Testis (tissue), 3 donors: ENCODE measurements around the gene SMYD3. TPM values are rescaled to one million over a fixed set of nuclear protein-coding genes. Genes with fewer than 3 reads are reported as not detected.

Experiments used
- DNase-seq: peaks from one replicate; pipeline ENCODE4 v3.0.0-alpha.2; 2019
- H3K27ac ChIP-seq, 2 donors: fragments of 200-600 bp; sonication (generic); one replicate each; pipeline ENCODE4 v1.5.1; 2019
- H3K27me3 ChIP-seq: fragments of 200-600 bp; sonication (generic); one replicate; pipeline ENCODE4 v1.5.1; 2019
- H3K36me3 ChIP-seq: fragments of 200-600 bp; sonication (generic); one replicate; pipeline ENCODE4 v1.5.1; 2017; ENCODE audit warnings: low read depth; ENCODE audit errors: missing control alignments
- H3K4me1 ChIP-seq: fragments of 200-600 bp; sonication (generic); one replicate; pipeline ENCODE4 v1.5.1; 2019
- H3K4me3 ChIP-seq, 2 donors: fragments of 200-600 bp; sonication (generic); one replicate each; pipeline ENCODE4 v1.5.1; 2017 to 2019
- H3K9me3 ChIP-seq: fragments of 200-600 bp; sonication (generic); one replicate; pipeline ENCODE4 v1.5.1; 2017
- POLR2A ChIP-seq: fragments of 450-650 bp; IDR thresholded peaks from one replicate; pipeline ENCODE4 v1.6.1; 2017; ENCODE audit warnings: antibody characterized with exemption, mild to moderate bottlenecking, moderate library complexity
- WGBS, 2 donors: methylation state at CpG; one replicate each; pipeline ENCODE4 v1.1.5; 2018; 5-methylcytosine and 5-hydroxymethylcytosine counted together
- intact Hi-C: fragments of 100-400 bp; cut with DNase I; formaldehyde crosslinking; loops from one replicate; pipeline ENCODE4 v1.15.1; 2023; ENCODE audit warnings: low total_unique reads
- polyA plus RNA-seq: library from polyadenylated mRNA; stranded (reverse); fragments of 350-450 nt; fragmentation: Illumina TruSeq; extraction: RNeasy Lipid Tissue Mini Kit (QIAGEN cat#74804); gene quantifications from one replicate; pipeline ENCODE4 v1.2.3, GENCODE V29; 2014; ENCODE audit warnings: low read depth, low replicate concordance; ENCODE audit not compliant: insufficient read depth
- total RNA-seq, 2 donors: library from RNA; depleted of rRNA; stranded (reverse); fragments of >200 nt; gene quantifications; one replicate each; pipeline ENCODE4 v1.2.3, GENCODE V29; 2016
- TF ChIP-seq, protein P1 (sequence below), 3 experiments: fragments of 450-650 bp in 2 of 3; fragments of 200-600 bp in 1 of 3; sonication (generic) in 1 of 3; IDR thresholded peaks; one replicate each; pipeline ENCODE4 v1.5.1; 2016 to 2019; ENCODE audit warnings: antibody characterized with exemption in 3 of 3, mild to moderate bottlenecking in 2 of 3, moderate library complexity in 1 of 3

SMYD3 gene
- total and polyA plus RNA-seq, 3 donors from 2014 or later: 23.0 to 38.8 (median 38.7) TPM

DNA sequence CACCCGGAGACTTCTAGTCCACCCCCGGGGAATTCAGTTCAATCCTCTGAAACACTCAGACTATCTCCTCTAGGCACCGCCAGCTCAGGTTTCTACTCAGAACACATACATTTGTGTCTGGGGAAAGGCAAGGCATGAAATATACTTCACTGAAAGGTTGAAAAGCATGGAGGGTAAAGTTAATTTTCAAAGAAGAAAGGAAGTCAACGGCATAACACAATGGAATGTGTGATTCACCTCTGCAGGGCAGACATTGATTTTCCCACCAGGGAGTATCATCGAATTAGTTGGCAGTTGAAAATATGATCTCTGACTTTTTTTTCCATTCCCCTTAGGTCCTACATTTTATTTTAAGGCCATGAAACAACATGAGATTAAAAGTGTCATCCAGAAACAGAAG is 669.4 kb downstream of the SMYD3 start:
- no peaks in the 10 kb centered on the region for H3K27me3 ChIP-seq
- 78 to 85% methylated on average over 5 of the region's 5 CpGs for WGBS, 2 donors
- H3K27ac ChIP-seq: no peak overlapping the region
- no peak for TF ChIP-seq POLR2A
- TF ChIP-seq, protein P1, sequence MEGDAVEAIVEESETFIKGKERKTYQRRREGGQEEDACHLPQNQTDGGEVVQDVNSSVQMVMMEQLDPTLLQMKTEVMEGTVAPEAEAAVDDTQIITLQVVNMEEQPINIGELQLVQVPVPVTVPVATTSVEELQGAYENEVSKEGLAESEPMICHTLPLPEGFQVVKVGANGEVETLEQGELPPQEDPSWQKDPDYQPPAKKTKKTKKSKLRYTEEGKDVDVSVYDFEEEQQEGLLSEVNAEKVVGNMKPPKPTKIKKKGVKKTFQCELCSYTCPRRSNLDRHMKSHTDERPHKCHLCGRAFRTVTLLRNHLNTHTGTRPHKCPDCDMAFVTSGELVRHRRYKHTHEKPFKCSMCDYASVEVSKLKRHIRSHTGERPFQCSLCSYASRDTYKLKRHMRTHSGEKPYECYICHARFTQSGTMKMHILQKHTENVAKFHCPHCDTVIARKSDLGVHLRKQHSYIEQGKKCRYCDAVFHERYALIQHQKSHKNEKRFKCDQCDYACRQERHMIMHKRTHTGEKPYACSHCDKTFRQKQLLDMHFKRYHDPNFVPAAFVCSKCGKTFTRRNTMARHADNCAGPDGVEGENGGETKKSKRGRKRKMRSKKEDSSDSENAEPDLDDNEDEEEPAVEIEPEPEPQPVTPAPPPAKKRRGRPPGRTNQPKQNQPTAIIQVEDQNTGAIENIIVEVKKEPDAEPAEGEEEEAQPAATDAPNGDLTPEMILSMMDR (IDR thresholded peaks at IDR 0.05): no peak
- intact Hi-C loops: no loop called here
- no peaks in the 10 kb centered on the region for H3K4me1 ChIP-seq
- no peaks in the 10 kb centered on the region for H3K36me3 ChIP-seq
- H3K4me3 ChIP-seq: no peak overlapping the region
- no peaks in the 10 kb centered on the region for H3K9me3 ChIP-seq
- no peak for DNase-seq

DNA sequence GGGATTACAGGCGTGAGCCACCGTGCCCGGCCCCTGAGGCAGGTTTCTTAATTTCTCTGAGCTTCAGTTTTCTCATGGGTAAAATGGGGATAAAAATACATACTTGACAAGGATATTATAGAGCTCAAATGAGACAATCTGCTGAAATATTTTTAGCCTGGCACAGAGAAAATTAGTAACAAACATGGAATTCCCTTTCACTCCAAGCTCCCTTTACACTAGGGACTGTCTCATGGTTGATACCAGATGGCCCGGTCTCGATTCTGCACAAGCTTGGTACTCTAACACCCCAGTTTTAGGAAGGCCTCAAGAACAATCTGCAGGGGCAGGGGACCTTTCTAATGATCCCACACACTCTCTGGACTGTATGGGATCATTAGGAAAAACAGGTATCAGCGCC is 671.7 kb downstream of the SMYD3 start:
- intact Hi-C loops: no loop called here
- WGBS, 2 donors: 96 to 98% methylated on average over 6 of the region's 6 CpGs
- Histone ChIP-seq H3K4me3 (no peak overlapping the region), H3K27ac (no peak overlapping the region), H3K4me1 (no peaks in the 10 kb centered on the region), H3K27me3 (no peaks in the 10 kb centered on the region), H3K9me3 (no peaks in the 10 kb centered on the region), H3K36me3 (no peaks in the 10 kb centered on the region)
- no peak for DNase-seq
- no peak for TF ChIP-seq POLR2A
- TF ChIP-seq, protein P1 (IDR thresholded peaks at IDR 0.05): no peak

DNA sequence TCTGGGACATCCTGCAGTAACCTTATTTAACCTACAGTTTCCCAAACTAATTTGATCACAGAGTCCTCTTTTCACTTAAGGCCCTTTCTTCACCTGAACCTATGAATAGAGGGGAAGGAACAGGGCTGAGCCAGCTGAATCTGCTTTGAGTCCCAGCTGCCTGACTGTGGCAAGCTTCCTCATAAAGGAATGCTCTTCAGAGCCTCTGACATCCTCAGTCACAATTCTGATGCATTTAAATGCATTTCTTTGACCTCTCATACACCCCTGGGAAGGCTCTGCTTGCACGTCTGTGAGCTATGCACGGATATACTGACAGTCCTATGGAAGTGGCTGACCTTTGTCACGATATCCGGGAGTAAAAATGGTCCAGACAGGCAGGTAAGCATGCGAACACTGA is 673.1 kb downstream of the SMYD3 start:
- TF ChIP-seq, protein P1 (IDR thresholded peaks at IDR 0.05): no peak
- no peak for TF ChIP-seq POLR2A
- 88 to 91% methylated on average over 5 of the region's 5 CpGs for WGBS, 2 donors

DNA sequence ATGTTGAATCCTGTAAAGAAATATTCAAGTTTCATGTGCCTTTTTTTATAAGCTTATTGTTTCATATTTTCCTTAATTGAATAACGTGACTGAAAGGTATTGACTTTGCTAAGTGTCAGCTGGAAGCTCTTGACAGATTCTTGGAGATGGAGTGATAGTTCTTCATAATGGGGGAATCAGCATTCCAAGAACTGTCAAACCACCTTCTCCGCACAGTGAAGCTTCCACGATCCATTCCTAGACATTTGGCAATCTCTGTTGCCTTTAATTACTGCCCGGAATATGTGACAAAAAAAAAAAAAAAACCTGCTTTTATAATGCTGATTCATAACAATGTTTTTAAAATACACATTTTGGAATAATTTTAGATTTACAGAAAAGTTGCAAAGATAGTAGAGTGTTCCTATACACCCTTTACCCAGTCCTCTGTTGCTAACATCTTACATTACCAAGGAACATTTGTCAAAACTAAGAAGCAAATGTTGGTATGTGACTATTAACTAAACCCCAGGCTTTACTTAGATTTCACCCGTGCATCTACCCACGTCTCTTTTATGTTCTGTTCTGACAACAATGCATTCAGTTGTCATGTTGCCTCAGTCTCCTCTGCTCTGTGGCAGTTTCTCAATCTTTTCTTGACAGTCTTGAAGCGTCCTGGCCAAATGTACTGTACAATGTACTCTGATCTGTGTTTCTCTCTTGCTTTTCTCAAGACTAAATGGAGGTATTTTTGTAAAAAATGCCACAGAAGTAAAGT is 674.1 kb downstream of the SMYD3 start:
- Histone ChIP-seq H3K27ac (no peak overlapping the region), H3K4me1 (no peaks in the 10 kb centered on the region), H3K27me3 (no peaks in the 10 kb centered on the region), H3K36me3 (no peaks in the 10 kb centered on the region), H3K4me3 (no peak overlapping the region), H3K9me3 (no peaks in the 10 kb centered on the region)
- 84 to 92% methylated on average over 7 of the region's 7 CpGs for WGBS, 2 donors
- no peak for DNase-seq
- TF ChIP-seq, protein P1 (IDR thresholded peaks at IDR 0.05): no peak
- intact Hi-C loops: no loop called here

More for the DNA sequence above, 673.1 kb downstream of the SMYD3 start:
- Histone ChIP-seq H3K9me3 (no peaks in the 10 kb centered on the region), H3K27ac (no peak overlapping the region), H3K36me3 (no peaks in the 10 kb centered on the region), H3K4me3 (no peak overlapping the region), H3K4me1 (no peaks in the 10 kb centered on the region), H3K27me3 (no peaks in the 10 kb centered on the region)
- intact Hi-C loops: no loop called here
- DNase-seq: no peak

DNA sequence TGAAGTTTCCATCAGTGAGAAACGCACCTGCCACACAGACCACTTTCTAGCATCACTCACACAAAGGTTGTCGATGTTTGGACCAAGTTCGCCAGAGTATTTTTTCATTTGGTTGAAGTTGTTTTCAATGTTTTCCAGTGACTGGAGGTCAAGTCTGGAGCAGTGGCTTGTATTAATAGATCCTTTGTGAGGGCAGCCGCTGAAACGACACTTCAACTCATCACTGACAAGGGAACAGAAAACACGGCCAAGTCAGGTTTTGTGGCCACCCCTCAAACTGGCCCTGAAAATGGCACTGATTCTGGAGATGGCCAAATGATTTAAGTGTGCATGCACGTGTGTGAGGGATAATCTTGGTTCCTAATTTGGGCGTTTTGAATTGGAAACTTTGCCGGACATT is 675.6 kb downstream of the SMYD3 start:
- H3K9me3 ChIP-seq: no peaks in the 10 kb centered on the region
- no peaks in the 10 kb centered on the region for H3K4me1 ChIP-seq
- intact Hi-C loops: no loop called here
- no peak for TF ChIP-seq POLR2A
- TF ChIP-seq, protein P1 (IDR thresholded peaks at IDR 0.05): no peak
- H3K36me3 ChIP-seq: no peaks in the 10 kb centered on the region
- DNase-seq: no peak
- H3K27ac ChIP-seq: no peak overlapping the region
- H3K27me3 ChIP-seq: no peaks in the 10 kb centered on the region
- no peak overlapping the region for H3K4me3 ChIP-seq
- WGBS, 2 donors: 77 to 83% methylated on average over 9 of the region's 9 CpGs
